ENCODE data around the gene SEC14L5.
A peak's percentile ranks its signal among the peaks of the same experiment; 100 is the strongest.

- TF ChIP-seq CTCF (IDR thresholded peaks at IDR 0.05 in 2 of 3, conservative IDR thresholded peaks at IDR 0.05 in 1 of 3; ENCODE audit: control insufficient read depth in 2 of 3, extremely low read depth in 1 of 3, insufficient read depth in 1 of 3, low read depth in 3 of 3, low read length in 3 of 3) (peak; percentile 71 to 75 (median 72)), POLR2A (IDR thresholded peaks at IDR 0.05; ENCODE audit: low read depth, low read length) (no peak), ESRRA (IDR thresholded peaks at IDR 0.05; ENCODE audit: low read length) (no peak), MAX (IDR thresholded peaks at IDR 0.05; ENCODE audit: low read depth, low read length) (no peak), NKRF (conservative IDR thresholded peaks at IDR 0.05) (no peak), SPI1 (IDR thresholded peaks at IDR 0.05; ENCODE audit: borderline replicate concordance, insufficient read depth, low read depth, low read length) (no peak), TAF1 (IDR thresholded peaks at IDR 0.05; ENCODE audit: borderline replicate concordance, low read depth, low read length) (no peak), NR2C1 (IDR thresholded peaks at IDR 0.05) (no peak), CREM (IDR thresholded peaks at IDR 0.05; ENCODE audit: low read depth) (no peak), MTA2 (IDR thresholded peaks at IDR 0.05; ENCODE audit: low read depth) (no peak), HDGF (IDR thresholded peaks at IDR 0.05) (no peak), SUZ12 (IDR thresholded peaks at IDR 0.05; ENCODE audit: unreplicated experiment) (no peak), SMAD5 (IDR thresholded peaks at IDR 0.05; ENCODE audit: low read depth) (no peak)
Observed at GRCh38 chr16:5056352-5056751, 98.2 kb downstream of the SEC14L5 start.

Data from GM12878 (cell line).